Measurements from ENCODE around the gene NAGLU.

Gene NAGLU

DNA sequence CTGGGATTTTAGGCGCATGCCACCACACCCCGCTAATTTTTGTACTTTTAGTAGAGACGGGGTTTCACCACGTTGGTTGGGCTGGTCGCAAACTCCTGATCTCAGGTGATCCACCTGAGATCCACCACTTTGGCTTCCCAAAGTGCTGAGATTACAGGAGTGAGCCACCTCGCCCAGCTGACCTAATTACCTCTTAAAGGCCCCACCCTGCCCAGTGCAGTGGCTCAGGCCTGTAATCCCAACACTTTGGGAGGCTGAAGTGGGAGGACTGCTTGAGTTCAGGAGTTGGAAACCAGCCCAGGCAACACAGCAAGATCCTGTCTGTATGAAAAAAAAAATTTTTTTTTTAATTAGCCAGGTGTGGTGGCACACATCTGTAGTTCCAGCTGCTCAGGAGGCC lies 23.0 kb downstream of the NAGLU start:
- no peak for TF ChIP-seq POLR2A (IDR thresholded peaks at IDR 0.05; ENCODE audit: low read length)
- TF ChIP-seq GATA1 (IDR thresholded peaks at IDR 0.05; ENCODE audit: low read depth, low read length): no peak

GRCh38 chr17:42560246-42560645 lies 24.2 kb downstream of the NAGLU start:
- DNase-seq: no peak
- TF ChIP-seq POLR2A (IDR thresholded peaks at IDR 0.05; ENCODE audit: low read length): no peak
- no peak for TF ChIP-seq GATA1 (IDR thresholded peaks at IDR 0.05; ENCODE audit: low read depth, low read length)

More for the DNA sequence above, 23.0 kb downstream of the NAGLU start:
- DNase-seq: no peak

- TF ChIP-seq GATA1 (IDR thresholded peaks at IDR 0.05; ENCODE audit: low read depth, low read length): no peak
- TF ChIP-seq POLR2A (IDR thresholded peaks at IDR 0.05; ENCODE audit: low read length): peak; percentile 84
Observed at GRCh38 chr17:42561897-42562387, 25.9 kb downstream of the NAGLU start, which contains the start of gene COASY. Gene COASY, plus strand, starts transcription at chr17:42562148. Its CDS starts 475 bp downstream, at chr17:42562623.

DNA sequence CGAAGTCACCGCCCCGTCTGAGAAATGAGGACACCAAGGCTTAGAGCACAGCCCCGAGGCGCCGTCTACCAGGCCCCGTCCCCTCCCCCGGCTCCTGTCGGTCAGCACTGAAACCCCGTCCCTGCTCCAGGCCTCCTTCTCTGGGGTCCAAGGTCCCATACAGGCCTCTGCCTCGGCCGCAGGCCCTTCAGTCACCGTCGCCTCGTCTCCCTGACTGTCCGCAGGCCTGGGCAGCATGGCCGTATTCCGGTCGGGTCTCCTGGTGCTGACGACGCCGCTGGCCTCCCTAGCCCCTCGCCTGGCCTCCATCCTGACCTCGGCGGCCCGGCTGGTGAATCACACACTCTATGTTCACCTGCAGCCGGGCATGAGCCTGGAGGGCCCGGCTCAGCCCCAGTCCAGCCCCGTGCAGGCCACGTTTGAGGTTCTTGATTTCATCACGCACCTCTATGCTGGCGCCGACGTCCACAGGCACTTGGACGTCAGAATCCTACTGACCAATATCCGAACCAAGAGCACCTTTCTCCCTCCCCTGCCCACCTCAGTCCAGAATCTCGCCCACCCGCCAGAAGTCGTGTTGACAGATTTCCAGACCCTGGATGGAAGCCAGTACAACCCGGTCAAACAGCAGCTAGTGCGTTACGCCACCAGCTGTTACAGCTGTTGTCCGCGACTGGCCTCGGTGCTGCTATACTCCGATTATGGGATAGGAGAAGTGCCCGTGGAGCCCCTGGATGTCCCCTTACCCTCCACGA lies 26.5 kb downstream of the NAGLU start:
- DNase-seq: peak in 1 of 2 experiments; percentile 79
- TF ChIP-seq GATA1 (IDR thresholded peaks at IDR 0.05; ENCODE audit: low read depth, low read length) (no peak), POLR2A (IDR thresholded peaks at IDR 0.05; ENCODE audit: low read length) (peak; percentile 54)

More at GRCh38 chr17:42561897-42562387, 25.9 kb downstream of the NAGLU start, which contains the start of gene COASY:
- peak; percentile 96 to 97 for DNase-seq

DNA sequence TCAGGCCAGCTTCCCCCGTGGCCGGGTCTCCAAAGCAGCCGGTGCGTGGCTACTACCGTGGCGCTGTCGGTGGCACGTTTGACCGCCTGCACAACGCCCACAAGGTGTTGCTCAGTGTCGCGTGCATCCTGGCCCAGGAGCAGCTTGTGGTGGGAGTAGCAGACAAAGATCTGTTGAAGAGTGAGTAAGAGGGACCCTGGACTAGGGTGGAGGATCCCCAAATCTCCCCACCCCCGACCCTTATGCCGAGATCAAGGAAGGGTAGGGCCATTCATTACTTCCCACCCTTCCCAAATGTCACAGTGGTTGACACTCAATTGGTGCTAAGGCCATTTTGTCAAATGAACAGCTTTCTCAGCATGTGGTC lies 27.1 kb downstream of the NAGLU start:
- DNase-seq: no peak
- TF ChIP-seq POLR2A (IDR thresholded peaks at IDR 0.05; ENCODE audit: low read length): no peak
- no peak for TF ChIP-seq GATA1 (IDR thresholded peaks at IDR 0.05; ENCODE audit: low read depth, low read length)

- TF ChIP-seq GATA1 (IDR thresholded peaks at IDR 0.05; ENCODE audit: low read depth, low read length) (no peak), POLR2A (IDR thresholded peaks at IDR 0.05; ENCODE audit: low read length) (no peak)
- DNase-seq: no peak
Observed at GRCh38 chr17:42563543-42563942, 27.5 kb downstream of the NAGLU start.

DNA sequence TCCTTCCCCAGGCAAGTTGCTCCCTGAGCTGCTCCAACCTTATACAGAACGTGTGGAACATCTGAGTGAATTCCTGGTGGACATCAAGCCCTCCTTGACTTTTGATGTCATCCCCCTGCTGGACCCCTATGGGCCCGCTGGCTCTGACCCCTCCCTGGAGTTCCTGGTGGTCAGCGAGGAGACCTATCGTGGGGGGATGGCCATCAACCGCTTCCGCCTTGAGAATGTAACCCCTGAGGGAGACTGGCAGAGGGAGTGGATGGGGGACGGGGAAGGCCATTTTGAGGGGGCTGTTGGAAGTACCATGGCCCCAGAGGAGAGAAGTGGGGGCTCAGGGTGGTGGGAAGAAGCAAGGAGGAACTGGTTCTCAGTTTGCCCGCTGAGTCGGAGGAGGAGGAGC lies 27.9 kb downstream of the NAGLU start:
- TF ChIP-seq GATA1 (IDR thresholded peaks at IDR 0.05; ENCODE audit: low read depth, low read length): no peak
- no peak for TF ChIP-seq POLR2A (IDR thresholded peaks at IDR 0.05; ENCODE audit: low read length)
- no peak for DNase-seq

GRCh38 chr17:42564815-42565522 lies 28.9 kb downstream of the NAGLU start:
- no peak for DNase-seq
- no peak for TF ChIP-seq GATA1 (IDR thresholded peaks at IDR 0.05; ENCODE audit: low read depth, low read length)
- TF ChIP-seq POLR2A (IDR thresholded peaks at IDR 0.05; ENCODE audit: low read length): no peak

DNA sequence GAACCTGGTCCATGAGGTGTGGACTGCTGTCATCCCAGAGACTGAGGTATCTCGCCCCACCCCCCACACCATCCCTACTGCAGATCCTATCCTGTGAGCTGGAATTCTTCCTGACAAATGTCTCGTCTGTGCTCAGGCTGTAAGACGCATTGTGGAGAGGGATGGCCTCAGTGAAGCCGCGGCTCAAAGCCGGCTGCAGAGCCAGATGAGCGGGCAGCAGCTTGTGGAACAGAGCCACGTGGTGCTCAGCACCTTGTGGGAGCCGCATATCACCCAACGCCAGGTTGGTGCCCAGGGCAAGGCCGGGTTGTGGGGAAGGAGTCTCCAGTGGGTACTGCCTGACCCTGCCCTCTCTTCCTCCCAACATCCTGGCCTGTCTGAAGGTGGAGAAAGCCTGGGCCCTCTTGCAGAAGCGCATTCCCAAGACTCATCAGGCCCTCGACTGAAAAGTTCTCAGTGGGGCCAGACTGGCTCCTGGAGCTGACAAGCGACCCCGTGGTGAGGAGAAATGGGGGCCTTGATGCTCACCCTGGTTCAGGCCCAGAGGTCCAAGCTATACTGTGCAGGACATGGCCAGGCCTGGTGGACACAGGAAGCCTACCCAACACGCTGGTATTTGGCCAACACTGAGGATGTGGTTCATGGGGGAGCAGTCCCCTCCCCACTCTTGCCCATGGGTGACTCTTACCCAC lies 29.6 kb downstream of the NAGLU start:
- no peak for DNase-seq
- TF ChIP-seq POLR2A (IDR thresholded peaks at IDR 0.05; ENCODE audit: low read length): no peak
- no peak for TF ChIP-seq GATA1 (IDR thresholded peaks at IDR 0.05; ENCODE audit: low read depth, low read length)

DNA sequence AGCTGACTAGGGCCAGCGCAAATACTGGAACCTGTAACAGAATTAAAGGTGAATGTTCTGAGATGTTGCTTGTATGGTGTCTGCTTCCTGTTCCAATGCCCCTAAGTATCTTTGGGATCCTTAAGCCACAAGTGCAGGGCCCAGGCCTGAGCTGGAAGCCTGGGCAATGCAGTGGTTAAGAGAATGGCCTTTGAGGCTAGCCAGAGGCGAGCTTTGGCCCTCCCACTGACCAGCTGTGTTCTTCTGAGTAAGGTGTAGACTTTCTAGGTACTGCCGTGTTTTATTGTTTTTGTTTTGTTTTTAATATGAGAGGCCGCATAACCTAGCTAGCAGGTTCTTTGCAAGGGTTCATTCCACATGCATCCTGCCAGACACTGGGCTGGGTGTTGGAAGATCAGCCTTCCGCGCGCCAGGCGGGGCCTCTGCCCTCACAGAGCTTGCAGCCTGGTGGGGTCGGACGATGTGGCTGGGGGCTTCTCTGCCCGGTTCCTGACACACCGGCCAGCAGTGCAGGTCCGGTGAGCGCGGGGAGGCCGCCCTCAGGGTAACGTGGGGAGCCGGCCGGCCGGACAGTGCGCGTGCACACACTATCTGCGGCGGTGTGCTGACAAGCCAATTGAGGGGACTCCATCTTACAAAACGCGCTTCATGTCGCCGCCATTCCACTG lies 30.3 kb downstream of the NAGLU start:
- no peak for DNase-seq
- TF ChIP-seq GATA1 (IDR thresholded peaks at IDR 0.05; ENCODE audit: low read depth, low read length): no peak

GRCh38 chr17:42566883-42567573 lies 31.0 kb downstream of the NAGLU start, which contains the start of gene MLX:
Gene MLX, plus strand, starts transcription at chr17:42567100. Its CDS starts 25 bp downstream, at chr17:42567125.
- DNase-seq: peak; percentile 97 to 98
- no peak for TF ChIP-seq GATA1 (IDR thresholded peaks at IDR 0.05; ENCODE audit: low read depth, low read length)
- TF ChIP-seq POLR2A (IDR thresholded peaks at IDR 0.05; ENCODE audit: low read length): peak; percentile 36

- TF ChIP-seq GATA1 (IDR thresholded peaks at IDR 0.05; ENCODE audit: low read depth, low read length) (no peak), POLR2A (IDR thresholded peaks at IDR 0.05; ENCODE audit: low read length) (no peak)
- no peak for DNase-seq
Observed at GRCh38 chr17:42568341-42569111, 32.5 kb downstream of the NAGLU start.
